HPDE6-E6E7 (cell line): ENCODE results near the gene PRKN.

Experiments
- DNase-seq: peaks from one replicate; pipeline ENCODE4 v3.0.0; 2011; ENCODE audit warnings: missing footprints; ENCODE audit errors: extremely low spot score

Gene PRKN

DNA sequence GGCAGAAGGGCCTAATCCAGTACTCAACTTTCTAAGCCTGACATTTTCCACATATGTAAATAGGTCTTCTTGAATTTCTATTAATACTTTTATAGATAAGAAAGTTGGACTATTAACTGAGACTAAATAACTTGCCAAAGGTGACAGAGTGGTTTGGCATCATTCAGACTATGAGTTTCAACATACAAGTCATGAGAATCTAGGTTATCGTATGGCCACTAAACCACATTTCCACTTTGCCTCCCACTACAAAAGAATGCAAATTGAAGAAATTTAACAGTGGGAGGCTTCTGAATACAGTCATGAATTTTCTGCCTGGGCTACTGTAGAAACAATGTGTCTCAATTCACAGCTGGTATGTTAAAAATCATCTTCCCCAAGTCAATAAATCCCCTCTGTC is 922.7 kb downstream of the PRKN start:
- DNase-seq, result no peak

- no peak for DNase-seq
Observed at GRCh38 chr6:161803131-161803530, 924.4 kb downstream of the PRKN start.

DNA sequence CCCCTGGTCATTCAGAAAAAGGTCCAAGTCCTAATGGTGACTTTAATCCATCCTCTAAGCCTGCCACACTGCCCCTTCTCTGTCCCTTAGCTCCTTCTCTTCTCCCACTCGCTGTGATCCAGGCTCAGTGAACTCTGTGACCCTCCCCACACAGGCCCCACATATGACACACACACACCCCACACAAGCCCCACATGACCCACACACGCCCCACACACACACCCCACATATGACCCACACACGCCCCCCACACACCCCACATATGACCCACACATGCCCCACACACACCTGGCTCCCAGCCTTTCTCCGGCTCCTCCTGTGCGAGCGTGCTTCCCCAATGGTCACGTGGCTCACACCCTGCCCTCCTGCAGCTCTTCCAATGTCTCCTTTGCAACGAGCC is 925.3 kb downstream of the PRKN start:
- DNase-seq, result no peak

GRCh38 chr6:161798844-161799394 is 928.6 kb downstream of the PRKN start:
- no peak for DNase-seq

GRCh38 chr6:161796681-161797080 is 930.9 kb downstream of the PRKN start:
- DNase-seq, result no peak

GRCh38 chr6:161792851-161793493 is 934.6 kb downstream of the PRKN start:
- no peak for DNase-seq

GRCh38 chr6:161788531-161788930 is 939.0 kb downstream of the PRKN start:
- DNase-seq, result no peak

GRCh38 chr6:161772176-161772575 is 955.4 kb downstream of the PRKN start:
- no peak for DNase-seq

DNA sequence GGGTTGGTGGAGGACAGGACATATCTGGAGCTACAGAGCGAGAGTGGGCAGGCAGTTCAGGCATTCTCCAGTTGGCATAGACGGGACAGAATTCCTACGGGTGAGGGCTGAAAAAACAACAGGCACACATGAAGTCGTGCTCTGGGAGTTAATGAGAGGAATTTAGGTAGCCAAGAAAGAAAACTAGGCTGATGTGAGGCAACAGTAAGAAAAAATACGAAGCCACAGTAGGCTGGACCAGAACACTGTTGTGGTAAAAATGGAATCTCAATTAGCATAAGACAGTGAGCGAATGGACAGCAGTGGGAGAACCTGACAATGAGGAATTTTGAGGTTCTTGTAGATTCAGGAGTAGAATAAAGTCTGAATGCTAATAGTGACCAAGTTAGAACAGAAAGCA is 965.6 kb downstream of the PRKN start:
- no peak for DNase-seq

- no peak for DNase-seq
Observed at GRCh38 chr6:161755080-161755479, 972.5 kb downstream of the PRKN start.

GRCh38 chr6:161750686-161751085 is 976.9 kb downstream of the PRKN start:
- DNase-seq, result no peak

DNA sequence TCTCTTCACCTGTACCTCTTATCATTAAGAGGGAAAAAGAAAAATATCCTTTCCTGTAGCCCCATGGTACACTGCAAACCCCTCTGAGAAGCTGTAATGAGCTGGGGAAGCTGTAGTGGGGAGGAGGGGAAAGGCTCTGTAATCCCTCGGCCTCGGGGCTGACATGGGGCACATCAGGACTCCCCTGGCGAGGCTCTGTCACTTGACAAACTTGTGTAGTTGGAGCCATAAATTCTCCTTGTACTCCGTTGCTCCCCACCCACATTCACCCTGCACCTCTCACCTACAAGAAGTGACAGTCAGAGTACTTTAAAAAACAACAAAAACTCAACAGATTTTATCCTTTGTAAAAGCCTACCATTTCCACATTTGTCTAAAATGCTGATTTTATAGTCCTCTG is 978.0 kb downstream of the PRKN start:
- no peak for DNase-seq

- DNase-seq, result no peak
Observed at GRCh38 chr6:161748535-161749416, 978.8 kb downstream of the PRKN start.

- no peak for DNase-seq
Observed at GRCh38 chr6:161747506-161747905, 980.1 kb downstream of the PRKN start.

- DNase-seq, result no peak
Observed at GRCh38 chr6:161745594-161746141, 981.9 kb downstream of the PRKN start.

- DNase-seq, result no peak
Observed at GRCh38 chr6:161745128-161745527, 982.4 kb downstream of the PRKN start.

DNA sequence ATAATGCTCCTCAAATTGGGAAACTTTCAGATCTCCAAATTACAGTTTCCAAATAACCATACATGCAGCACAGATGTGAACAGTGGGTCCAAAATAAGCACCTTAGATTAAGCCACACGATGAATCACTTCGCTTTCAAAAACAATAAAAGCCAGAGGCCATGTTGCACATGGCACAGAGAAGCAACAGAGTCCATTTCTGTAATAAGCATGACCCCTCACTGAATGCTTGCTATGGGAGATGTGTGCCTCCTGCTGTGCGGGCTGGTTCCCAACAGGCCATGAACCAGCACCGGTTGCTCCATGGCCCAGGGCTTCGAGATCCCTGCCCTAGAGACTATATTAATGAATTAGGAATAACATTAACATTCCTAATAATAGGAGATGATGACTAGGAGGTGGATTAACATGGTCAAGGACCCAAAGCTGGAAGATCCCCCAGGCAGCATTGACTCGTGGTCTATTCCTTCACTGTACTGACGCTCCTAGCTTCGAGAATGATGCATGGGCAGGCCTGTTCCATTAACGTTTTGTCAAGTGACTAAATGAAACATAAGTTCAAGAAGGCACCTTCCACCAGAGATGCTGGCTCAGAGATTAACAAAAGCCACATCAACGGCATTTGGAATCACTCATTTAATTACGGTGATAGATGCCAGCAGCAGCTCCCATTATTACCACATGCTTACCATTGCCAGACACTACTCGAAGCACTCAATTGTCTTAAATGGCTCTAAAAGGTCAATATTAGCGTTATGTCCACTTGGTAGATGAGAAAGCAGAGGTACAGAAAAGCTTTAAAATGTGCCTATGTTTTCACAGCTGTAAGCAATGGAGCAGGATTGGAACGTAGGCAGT is 983.1 kb downstream of the PRKN start:
- DNase-seq, result no peak

DNA sequence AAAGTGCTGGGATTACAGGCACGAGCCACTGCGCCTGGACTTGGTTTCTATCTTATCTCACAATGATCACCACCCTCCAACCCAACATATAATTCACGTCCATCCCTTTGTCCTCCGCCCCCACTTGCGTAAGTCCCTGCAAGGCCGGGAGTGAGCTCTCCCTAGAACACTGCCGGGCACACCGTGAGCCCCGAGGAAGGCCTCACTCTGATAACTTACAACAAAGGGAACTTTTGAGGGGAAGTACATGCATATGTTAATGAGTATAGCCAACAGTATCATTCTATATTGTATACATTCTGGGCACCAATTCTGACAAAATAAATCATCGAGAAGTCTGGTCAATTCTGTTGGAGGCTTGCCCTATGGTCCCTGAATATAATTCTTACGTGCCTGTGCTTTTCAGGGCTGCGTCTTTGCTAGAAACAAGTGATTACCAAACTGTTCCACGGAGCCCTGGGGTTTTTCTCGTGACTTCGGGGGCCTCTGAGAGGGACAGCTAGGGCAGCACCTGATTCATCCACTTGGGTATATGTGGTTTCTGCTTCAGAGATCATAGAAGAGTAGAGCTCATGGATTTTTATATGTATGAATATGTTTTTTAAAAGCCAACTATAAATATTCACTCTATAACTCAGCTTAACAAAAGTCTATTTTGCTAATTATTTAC is 983.9 kb downstream of the PRKN start:
- no peak for DNase-seq

DNA sequence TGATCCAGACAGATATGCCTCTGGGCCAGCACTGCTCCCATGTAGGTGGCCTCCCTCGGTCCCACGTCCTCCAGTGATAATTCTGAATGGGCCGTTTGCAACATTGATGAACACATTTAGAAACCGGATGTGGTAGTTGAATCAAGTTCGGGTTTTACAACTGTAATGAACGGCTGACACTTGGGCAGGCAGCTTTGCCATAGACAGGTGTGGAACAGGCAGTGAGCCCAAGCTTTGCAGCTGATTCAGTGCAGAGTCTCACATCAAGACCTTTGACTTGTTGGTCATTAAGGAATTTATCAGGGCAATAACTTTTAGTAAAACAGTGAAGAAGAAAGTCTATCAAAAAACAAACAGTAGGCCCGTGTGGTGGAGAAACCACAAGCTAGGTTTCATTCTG is 987.1 kb downstream of the PRKN start:
- no peak for DNase-seq

- DNase-seq, result no peak
Observed at GRCh38 chr6:161736781-161737292, 990.7 kb downstream of the PRKN start.

- DNase-seq, result no peak
Observed at GRCh38 chr6:161736326-161736725, 991.2 kb downstream of the PRKN start.
